Measurements from ENCODE around the gene GULP1. TPM values are rescaled to one million over a fixed set of nuclear protein-coding genes. Genes with fewer than 3 reads are reported as not detected.

GULP1 gene
- total RNA-seq, 1 experiment from 2014 or later = 140 TPM

- no peak overlapping the region for H2BK15ac ChIP-seq (ENCODE audit: low read depth, low read length)
- no peak overlapping the region for H3K56ac ChIP-seq (ENCODE audit: insufficient read length, low read depth, low read length)
- H2BK12ac ChIP-seq (ENCODE audit: insufficient read length, low read depth, low read length) = no peak overlapping the region
- H4K8ac ChIP-seq (replicated peaks; ENCODE audit: insufficient read length, low read depth, low read length) = no peak overlapping the region
- H2BK5ac ChIP-seq (ENCODE audit: insufficient read length, low read length) = no peak overlapping the region
- Mint-ChIP-seq H3K27me3 (ENCODE audit: low read depth) (no peaks in the 10 kb centered on the region), H3K9me3 (peaks cover 0 to under 1% of the 10 kb centered on the region in 2 experiments; a peak in 1 of 5 replicates), H3K4me1 (no peaks in the 10 kb centered on the region; a peak in 1 of 4 replicates), H3K4me3 (no peak overlapping the region), H3K27ac (no peak overlapping the region), H3K36me3 (ENCODE audit: insufficient read depth in 1 of 3, low read depth in 3 of 3) (no peaks in the 10 kb centered on the region)
- no peak overlapping the region for H3K23ac ChIP-seq (ENCODE audit: insufficient read length, low read depth, low read length)
- H3K14ac ChIP-seq (ENCODE audit: insufficient read depth, low read length) = no peak overlapping the region
- H3T11ph ChIP-seq (ENCODE audit: low read length) = no peak overlapping the region
- H3K4me2 ChIP-seq (ENCODE audit: insufficient read depth, insufficient read length, low read length) = no peak overlapping the region
- H3K4me1 ChIP-seq (ENCODE audit: insufficient read depth, low read length) = no peaks in the 10 kb centered on the region
- H3K18ac ChIP-seq (ENCODE audit: insufficient read length, low read depth, low read length) = no peak overlapping the region
- H3K23me2 ChIP-seq (ENCODE audit: insufficient read length, low read depth, low read length, poor library complexity, severe bottlenecking) = no peaks in the 10 kb centered on the region
- no peak overlapping the region for H2AFZ ChIP-seq (ENCODE audit: low read length)
- H3K27me3 ChIP-seq (ENCODE audit: insufficient read depth, low read length) = no peaks in the 10 kb centered on the region
- H3K9ac ChIP-seq (ENCODE audit: extremely low read depth, insufficient read length, low read length) = no peak overlapping the region
- H4K20me1 ChIP-seq (ENCODE audit: control insufficient read depth, insufficient read depth, insufficient read length) = no peaks in the 10 kb centered on the region
- H2BK20ac ChIP-seq (ENCODE audit: low read depth, low read length, poor library complexity, severe bottlenecking) = no peak overlapping the region
- no peak overlapping the region for H4K5ac ChIP-seq (ENCODE audit: insufficient read length, low read depth, low read length)
- H2BK120ac ChIP-seq (ENCODE audit: low read depth, low read length, poor library complexity, severe bottlenecking) = no peak overlapping the region
- H3K79me1 ChIP-seq (ENCODE audit: insufficient read depth, low read depth, low read length, poor library complexity, severe bottlenecking) = no peaks in the 10 kb centered on the region
- DNase-seq = no peak
- H3K9me3 ChIP-seq (ENCODE audit: control insufficient read depth, low read depth, low read length) = no peaks in the 10 kb centered on the region
- H3K4ac ChIP-seq (ENCODE audit: low read depth, low read length) = no peak overlapping the region
- TF ChIP-seq CTCF (conservative IDR thresholded peaks at IDR 0.05) = no peak
- no peak overlapping the region for H3K27ac ChIP-seq (ENCODE audit: insufficient read length, low read depth, low read length)
- H3K79me2 ChIP-seq (ENCODE audit: insufficient read depth, low read length) = no peaks in the 10 kb centered on the region
- no peak overlapping the region for H4K91ac ChIP-seq (ENCODE audit: insufficient read length, low read depth, low read length)
- H2AK5ac ChIP-seq (ENCODE audit: insufficient read length, low read length) = no peak overlapping the region
- no CpG with 5 or more reads among the region's 4 CpGs for WGBS (ENCODE audit: extremely low coverage, insufficient read length, low lambda C conversion rate)
These were observed 332.4 kb downstream of the GULP1 start for GRCh38 chr2:188623995-188624643.
